HepG2 (cell line): Measurements from ENCODE around the gene PCSK2. TPM values are rescaled to one million over a fixed set of nuclear protein-coding genes. Genes with fewer than 3 reads are reported as not detected.

Source experiments
- ATAC-seq: fragments of 200-7000 bp; cut with Tn5 transposase; 3 replicates; pipeline ENCODE4 v1.9.1; 2020; ENCODE audit warnings: mild to moderate bottlenecking, moderate library complexity
- BruUV-seq: library from RNA; stranded (reverse); fragments of 400-500 nt; replicated peaks from 2 replicates; lab custom pipeline; 2021; lab: Mats Ljungman, UMichigan
- CTCF ChIA-PET: fragments of 300-600 bp; formaldehyde crosslinking; extraction: SDS; loops from one replicate; lab custom pipeline; 2021; ENCODE audit warnings: low total read pairs, inconsistent platforms, low intra/inter-chr PET ratio; lab: Yijun Ruan, JAX
- POLR2A ChIA-PET: fragments of 350-600 bp; sonication (Branson Sonifier 250); formaldehyde crosslinking; loops from one replicate; lab custom pipeline; 2020; ENCODE audit warnings: antibody characterized with exemption, inconsistent platforms; lab: Yijun Ruan, JAX
- DNase-seq: peaks from one replicate; pipeline ENCODE4 v3.0.0-alpha.2; 2015; ENCODE audit warnings: low spot score
- FAIRE-seq: peaks from 3 replicates; lab custom pipeline; 2011; peaks lifted over from hg19 to GRCh38; lab: Jason Lieb, UNC
- H2AFZ ChIP-seq: one replicate; pipeline ENCODE4 v1.6.1; 2011; ENCODE audit warnings: low read length, inconsistent platforms
- H3K27ac ChIP-seq: fragments of 300-600 bp; 3 replicates; pipeline ENCODE4 v1.8.0; 2011; ENCODE audit warnings: mixed run types, mild to moderate bottlenecking, mixed read lengths, low read length, inconsistent platforms; ENCODE audit not compliant: insufficient read depth; ENCODE audit errors: extremely low read length
- H3K27me3 ChIP-seq, 2 experiments: fragments of 200-600 bp in 1 of 2; 2 replicates in 1 of 2; 3 replicates in 1 of 2; pipeline versions ENCODE4 v1.6.0 to v1.8.0; 2011; ENCODE audit warnings: low read length in 2 of 2, mild to moderate bottlenecking in 2 of 2, moderate library complexity in 2 of 2, inconsistent platforms in 1 of 2; ENCODE audit not compliant: insufficient read depth in 2 of 2, control insufficient read depth in 1 of 2
- H3K36me3 ChIP-seq, 2 experiments: fragments of 200-600 bp in 1 of 2; replicated peaks in 1 of 2; 2 replicates in 1 of 2; 3 replicates in 1 of 2; pipeline versions ENCODE4 v1.5.1 to v1.8.0; 2011; ENCODE audit warnings: low read length in 2 of 2, inconsistent platforms in 1 of 2; ENCODE audit not compliant: insufficient read depth in 2 of 2, control insufficient read depth in 1 of 2
- H3K4me1 ChIP-seq: 2 replicates; pipeline ENCODE4 v1.5.1; 2012; ENCODE audit warnings: low read length, inconsistent platforms; ENCODE audit not compliant: insufficient read depth
- H3K4me2 ChIP-seq: 2 replicates; pipeline ENCODE4 v1.6.0; 2011; ENCODE audit warnings: low read depth, low read length, inconsistent platforms
- H3K4me3 ChIP-seq, 3 experiments: fragments of 200-600 bp in 1 of 3; sonication (generic), shearing (Covaris generic) in 1 of 3; replicated peaks in 1 of 3; 2 replicates each; pipeline ENCODE4 v1.5.1; 2011 to 2016; ENCODE audit warnings: low read length in 3 of 3, inconsistent platforms in 2 of 3, low read depth in 2 of 3, mild to moderate bottlenecking in 2 of 3, control low read depth in 1 of 3, mixed read lengths in 1 of 3; ENCODE audit not compliant: insufficient read depth in 1 of 3
- H3K79me2 ChIP-seq: one replicate; pipeline ENCODE4 v1.6.1; 2011; ENCODE audit warnings: low read length, inconsistent platforms; ENCODE audit not compliant: insufficient read depth
- H3K9ac ChIP-seq: 2 replicates; pipeline ENCODE4 v1.6.0; 2011; ENCODE audit warnings: mild to moderate bottlenecking, low read depth, low read length, inconsistent platforms; ENCODE audit not compliant: insufficient read depth
- H3K9me3 ChIP-seq: 2 replicates; pipeline ENCODE4 v1.5.1; 2012; ENCODE audit warnings: mild to moderate bottlenecking, low read length
- H4K20me1 ChIP-seq: 2 replicates; pipeline ENCODE4 v1.6.0; 2011; ENCODE audit warnings: inconsistent platforms, mild to moderate bottlenecking, low read length, moderate library complexity; ENCODE audit not compliant: insufficient read depth
- CHCHD3 ChIP-seq: sonication (generic); formaldehyde crosslinking; IDR thresholded peaks from 2 replicates; pipeline ENCODE4 v1.8.0; 2022; ENCODE audit warnings: mild to moderate bottlenecking, missing genetic modification reagents, moderate library complexity
- HNF4A ChIP-seq: sonication (generic); formaldehyde crosslinking; IDR thresholded peaks from 2 replicates; pipeline ENCODE4 v1.4.0; 2020; ENCODE audit warnings: missing genetic modification reagents
- HNRNPUL1 ChIP-seq: fragments of 200-400 bp; formaldehyde crosslinking; IDR thresholded peaks from 2 replicates; pipeline ENCODE4 v1.6.1; 2017; ENCODE audit warnings: low read depth, mild to moderate bottlenecking, low read length, moderate library complexity
- PCBP1 ChIP-seq: fragments of 200-400 bp; formaldehyde crosslinking; IDR thresholded peaks from 2 replicates; pipeline ENCODE4 v1.6.1; 2017; ENCODE audit warnings: mild to moderate bottlenecking, low read depth, low read length, borderline replicate concordance
- RXRA ChIP-seq: sonication (generic); formaldehyde crosslinking; IDR thresholded peaks from 2 replicates; pipeline ENCODE4 v1.5.1; 2020; ENCODE audit warnings: missing genetic modification reagents
- SKI ChIP-seq: fragments of 450-650 bp; IDR thresholded peaks from one replicate; pipeline ENCODE4 v1.6.1; 2018; ENCODE audit warnings: mild to moderate bottlenecking; ENCODE audit not compliant: partially characterized antibody
- SNAPC4 ChIP-seq: sonication (generic); formaldehyde crosslinking; IDR thresholded peaks from 2 replicates; pipeline ENCODE4 v1.4.0; 2020; ENCODE audit warnings: mild to moderate bottlenecking, missing genetic modification reagents
- ZNF101 ChIP-seq: sonication (generic); formaldehyde crosslinking; IDR thresholded peaks from 2 replicates; pipeline ENCODE4 v1.4.0; 2020; ENCODE audit warnings: mild to moderate bottlenecking, low read depth, missing genetic modification reagents, borderline replicate concordance
- ZNF33B ChIP-seq: sonication (generic); formaldehyde crosslinking; IDR thresholded peaks from 2 replicates; pipeline ENCODE4 v1.5.1; 2020; ENCODE audit warnings: mild to moderate bottlenecking, missing genetic modification reagents
- ZNF777 ChIP-seq: sonication (generic); formaldehyde crosslinking; IDR thresholded peaks from 2 replicates; pipeline ENCODE4 v1.4.0; 2020; ENCODE audit warnings: missing genetic modification reagents
- ZNF784 ChIP-seq: sonication (generic); formaldehyde crosslinking; IDR thresholded peaks from 2 replicates; pipeline ENCODE4 v1.5.1; 2020; ENCODE audit warnings: missing genetic modification reagents, mild to moderate bottlenecking, borderline replicate concordance
- WGBS: methylation state at CpG from one replicate; pipeline ENCODE4 v1.1.6; 2017; ENCODE audit warnings: low lambda C conversion rate; 5-methylcytosine and 5-hydroxymethylcytosine counted together
- in situ Hi-C: cut with HindIII; loops from 2 replicates; pipeline ENCODE4 v1.10.0; 2017; ENCODE audit warnings: low pct_unique_long_range_greater_than_20kb; ENCODE audit not compliant: extremely low pct_ligation_motif_present
- intact Hi-C: fragments of 100-400 bp; cut with micrococcal nuclease; formaldehyde crosslinking; loops from one replicate; pipeline ENCODE4 v1.10.0; 2022; ENCODE audit not compliant: unreplicated experiment
- polyA plus RNA-seq, 8 experiments: library from polyadenylated mRNA; depleted of rRNA in 3 of 8; stranded (reverse) in 7 of 8; unstranded in 1 of 8; fragments of >200 nt; fragmentation: Illumina TruSeq in 4 of 8; extraction: Trizol in 4 of 8; gene quantifications; 2 replicates each; pipeline versions ENCODE4 v1.2.1 to v1.2.3, GENCODE V29; 2011 to 2016; ENCODE audit warnings: low read depth in 4 of 8, missing spikeins in 1 of 8, mixed read lengths in 1 of 8; ENCODE audit not compliant: insufficient read depth in 1 of 8
- total RNA-seq, 5 experiments: library from RNA; depleted of rRNA; stranded (reverse); fragments of >200 nt; fragmentation: Illumina TruSeq; extraction: Trizol; gene quantifications; 2 replicates each; pipeline ENCODE4 v1.2.3, GENCODE V29; 2016; ENCODE audit warnings: low read depth in 1 of 5

Gene PCSK2
- total and polyA plus RNA-seq, 2 of the 13 experiments (the other 11 are each of a cell fraction or from before 2014, with no cell fraction given), result not detected

GRCh38 chr20:17491041-17491440 lies 264.2 kb downstream of the PCSK2 start (continued):
- TF ChIP-seq SNAPC4 (no peak), HNRNPUL1 (no peak), ZNF784 (CRISPR knock-in tag) (no peak), ZNF777 (CRISPR knock-in tag) (no peak), HNF4A (CRISPR knock-in tag) (no peak), ZNF101 (CRISPR knock-in tag) (no peak)
- TF ChIP-seq, all 625 proteins: peak for 0

GRCh38 chr20:17491488-17491887 lies 264.6 kb downstream of the PCSK2 start:
- WGBS, result 5% methylated on average over 4 of the region's 4 CpGs
- POLR2A ChIA-PET, result no interaction called here
- BruUV-seq, result no TSS peak
- Histone ChIP-seq H2AFZ (no peak overlapping the region), H3K9ac (no peak overlapping the region), H3K4me1 (no peaks in the 10 kb centered on the region), H3K36me3 (no peaks in the 10 kb centered on the region), H3K9me3 (no peaks in the 10 kb centered on the region), H3K4me3 (no peak overlapping the region), H3K27ac (no peak overlapping the region), H4K20me1 (no peaks in the 10 kb centered on the region), H3K4me2 (no peak overlapping the region), H3K79me2 (no peaks in the 10 kb centered on the region), H3K27me3 (peaks cover 16 to 64% of the 10 kb centered on the region in 2 experiments)
- intact Hi-C loops (no loop called here), in situ Hi-C loops (no loop called here)
- CTCF ChIA-PET, result no interaction called here
- ATAC-seq (no peak), FAIRE-seq (no peak), DNase-seq (no peak)
- TF ChIP-seq CHCHD3 (0 out of 2 replicates have a peak, but pooled peaks have one; percentile 33), ZNF33B (CRISPR knock-in tag) (no peak), RXRA (no peak), SKI (no peak), PCBP1 (no peak)
